ENCODE results near the gene CDC42BPA.
"Not testable (repeated sequence)": the region's sequence is repeated elsewhere in the genome, so short reads cannot be mapped to it uniquely, and the experiment has no call there.

The CDC42BPA gene

GRCh38 chr1:226958300-226958699, 360.0 kb downstream of the CDC42BPA start:
- no peak for DNase-seq

GRCh38 chr1:226957714-226958113, 360.6 kb downstream of the CDC42BPA start:
- DNase-seq: no peak

GRCh38 chr1:226956942-226957713, 361.2 kb downstream of the CDC42BPA start:
- DNase-seq: no peak

DNA sequence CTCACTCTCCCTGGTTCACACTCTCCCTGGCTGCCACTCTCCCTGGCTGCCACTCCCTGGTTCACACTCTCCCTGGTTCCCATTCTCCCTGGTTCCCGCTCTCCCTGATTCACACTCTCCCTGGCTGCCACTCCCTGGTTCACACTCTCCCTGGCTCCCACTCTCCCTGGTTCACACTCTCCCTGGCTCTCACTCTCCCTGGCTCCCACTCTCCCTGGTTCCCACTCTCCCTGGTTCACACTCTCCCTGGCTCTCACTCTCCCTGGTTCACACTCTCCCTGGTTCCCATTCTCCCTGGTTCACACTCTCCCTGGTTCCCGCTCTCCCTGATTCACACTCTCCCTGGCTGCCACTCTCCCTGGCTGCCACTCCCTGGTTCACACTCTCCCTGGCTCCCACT, 362.4 kb downstream of the CDC42BPA start:
- DNase-seq: not testable (repeated sequence)

GRCh38 chr1:226954777-226955176, 363.5 kb downstream of the CDC42BPA start:
- DNase-seq: no peak

DNA sequence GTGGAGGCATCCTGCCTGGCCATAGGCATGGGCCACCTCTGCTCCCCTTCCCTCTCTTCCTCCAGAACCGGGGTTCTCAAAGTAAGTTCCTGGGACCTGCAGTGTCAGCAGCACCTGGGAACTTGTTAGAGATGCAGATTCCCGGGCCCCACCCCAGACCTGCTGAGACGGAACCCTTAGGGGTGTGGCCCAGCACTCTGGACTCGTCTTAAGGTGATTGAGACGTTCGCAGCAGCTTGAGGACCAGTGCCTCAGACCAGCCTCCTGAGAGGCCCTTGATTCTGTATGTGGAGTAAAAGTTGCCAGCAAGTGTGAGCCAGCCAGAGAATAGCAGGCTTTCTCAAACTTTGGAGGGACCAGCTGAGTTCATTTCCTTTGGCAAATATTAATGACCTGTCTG, 364.0 kb downstream of the CDC42BPA start:
- DNase-seq: no peak

- no peak for DNase-seq
Observed at GRCh38 chr1:226953175-226953800, 365.0 kb downstream of the CDC42BPA start.

DNA sequence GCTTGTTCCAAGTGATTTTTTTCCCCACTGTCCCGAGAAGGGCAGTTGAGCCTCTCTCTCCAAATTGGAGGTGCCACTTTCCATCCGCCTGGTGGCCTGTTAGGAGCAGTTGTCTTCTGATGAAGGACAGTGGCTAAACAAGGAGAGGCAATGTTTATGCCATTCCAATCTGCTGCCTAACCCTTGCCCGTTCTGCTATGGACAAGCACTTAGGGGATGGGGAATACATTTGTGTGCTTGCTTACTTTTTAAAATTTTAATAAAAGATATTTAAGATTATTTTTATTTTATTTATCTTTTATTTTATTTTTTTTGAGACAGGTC, 366.2 kb downstream of the CDC42BPA start:
- no peak for DNase-seq

- no peak for DNase-seq
Observed at GRCh38 chr1:226951286-226952117, 366.8 kb downstream of the CDC42BPA start.

DNA sequence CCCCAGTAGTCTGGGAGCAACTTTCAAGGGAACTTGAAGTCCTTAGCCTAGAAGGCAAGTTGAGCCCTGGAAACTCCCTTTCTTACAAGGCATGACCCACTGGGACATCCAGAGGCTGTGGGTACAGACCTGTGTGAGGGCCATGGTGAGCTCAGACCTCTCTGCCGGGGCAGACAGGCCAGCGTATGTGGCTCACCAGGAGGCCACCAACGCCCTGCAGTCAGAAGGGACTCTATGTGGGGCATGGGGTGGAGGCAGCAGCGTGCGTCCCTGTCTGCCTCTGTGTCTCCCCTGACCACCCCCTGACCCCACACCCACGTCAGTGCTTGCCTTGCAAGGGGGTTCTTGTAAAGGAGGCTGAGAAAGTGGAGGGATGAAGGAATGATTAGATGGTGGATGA, 367.4 kb downstream of the CDC42BPA start:
- no peak for DNase-seq

DNA sequence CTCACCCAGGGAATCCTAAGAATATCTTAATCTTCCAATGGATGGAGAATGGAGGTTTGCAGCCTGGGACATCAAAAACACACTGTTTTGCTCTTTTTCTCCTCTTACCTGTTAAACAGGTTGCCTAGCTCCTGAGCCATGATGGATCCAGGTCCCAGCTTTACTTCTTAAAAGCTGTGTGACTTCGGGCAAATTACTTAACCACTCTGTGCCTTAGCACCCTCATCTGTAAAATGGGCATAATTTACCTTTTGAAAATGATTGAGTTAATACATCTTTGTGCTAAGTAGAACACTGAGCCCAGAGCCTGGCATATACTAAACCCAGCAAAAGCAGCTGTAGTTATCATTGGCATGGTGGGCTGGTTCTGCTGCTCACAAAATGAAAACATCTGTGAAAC, 368.0 kb downstream of the CDC42BPA start:
- DNase-seq: no peak

- DNase-seq: no peak
Observed at GRCh38 chr1:226949401-226949800, 368.9 kb downstream of the CDC42BPA start.

DNA sequence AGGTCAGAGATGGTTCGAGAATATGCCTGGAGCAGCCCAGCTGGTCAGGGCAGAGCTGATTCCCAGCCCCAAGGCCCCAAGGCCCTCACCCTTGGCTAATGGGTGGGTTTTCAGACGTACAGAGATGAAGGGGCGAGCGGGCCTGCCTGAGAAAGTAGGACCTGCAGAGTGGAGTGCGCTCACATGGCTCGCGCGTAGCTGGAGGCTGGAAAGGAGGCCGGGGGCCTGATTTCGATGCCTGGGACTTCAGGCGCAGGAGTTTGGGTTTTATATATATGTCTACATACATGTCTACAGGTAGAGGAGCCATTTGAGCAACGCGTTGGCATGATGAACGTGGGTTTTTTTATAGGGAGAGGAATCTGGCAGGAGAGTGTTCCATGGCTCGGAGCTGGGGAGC, 369.3 kb downstream of the CDC42BPA start:
- DNase-seq: no peak

GRCh38 chr1:226948480-226948879, 369.8 kb downstream of the CDC42BPA start:
- DNase-seq: no peak

DNA sequence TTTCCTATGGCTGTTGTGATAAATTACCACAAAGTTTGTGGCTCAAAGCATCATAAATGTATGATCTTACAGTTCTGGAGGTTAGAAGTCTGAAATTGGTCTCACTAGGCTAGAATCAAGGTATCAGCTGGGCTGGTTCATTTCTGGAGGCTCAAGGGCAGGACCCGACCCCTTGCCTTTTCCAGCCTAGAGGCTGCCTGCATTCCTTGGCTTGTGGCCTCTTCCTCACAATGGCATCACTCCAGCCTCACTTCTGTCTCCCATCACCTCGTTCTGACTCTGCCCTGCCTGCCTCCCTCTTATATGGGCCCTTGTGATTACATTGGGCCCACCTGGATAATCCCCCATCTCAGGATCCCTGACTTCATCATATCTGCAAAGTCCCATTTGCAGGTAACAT, 370.2 kb downstream of the CDC42BPA start:
- no peak for DNase-seq

DNA sequence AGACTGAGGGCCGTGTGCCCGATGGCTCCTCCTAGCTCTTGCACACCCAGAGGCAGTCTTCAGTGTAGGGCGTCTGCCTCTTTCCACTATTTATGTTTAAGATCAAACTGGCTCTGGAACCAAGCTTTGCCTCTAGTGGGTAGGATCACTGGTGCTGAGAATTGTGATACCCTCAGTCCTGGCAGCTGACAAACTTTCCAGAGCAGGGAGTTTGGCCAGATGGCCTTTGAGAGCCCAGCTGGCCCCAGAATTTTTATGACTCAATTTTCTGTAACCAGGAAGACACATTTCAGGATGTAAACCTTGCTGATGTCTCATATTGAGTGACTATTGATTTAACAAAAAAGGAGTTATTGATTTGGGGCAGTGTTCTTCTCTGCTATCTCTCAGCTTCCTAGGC, 371.5 kb downstream of the CDC42BPA start:
- no peak for DNase-seq

- no peak for DNase-seq
Observed at GRCh38 chr1:226946285-226946684, 372.0 kb downstream of the CDC42BPA start.

DNA sequence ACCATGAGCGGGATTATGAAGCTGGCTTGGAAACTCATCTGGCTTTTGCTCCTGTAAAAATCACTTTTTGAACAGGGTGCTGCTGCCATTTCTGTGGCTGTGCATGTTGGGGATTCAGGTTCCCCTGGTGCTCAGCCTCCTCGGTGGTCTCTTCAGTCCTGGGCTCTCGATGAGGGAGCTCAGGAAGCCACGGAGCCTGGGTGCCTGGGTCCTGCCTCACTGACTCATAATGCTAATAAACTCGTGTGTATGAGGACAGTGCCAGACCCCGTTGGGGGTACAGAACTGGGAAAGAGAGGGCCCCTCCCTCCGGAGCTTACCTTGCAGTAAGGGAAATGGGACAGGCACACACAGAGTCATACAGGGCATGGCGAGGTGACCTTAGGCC, 372.4 kb downstream of the CDC42BPA start:
- no peak for DNase-seq

- DNase-seq: no peak
Observed at GRCh38 chr1:226945106-226945857, 373.0 kb downstream of the CDC42BPA start.

DNA sequence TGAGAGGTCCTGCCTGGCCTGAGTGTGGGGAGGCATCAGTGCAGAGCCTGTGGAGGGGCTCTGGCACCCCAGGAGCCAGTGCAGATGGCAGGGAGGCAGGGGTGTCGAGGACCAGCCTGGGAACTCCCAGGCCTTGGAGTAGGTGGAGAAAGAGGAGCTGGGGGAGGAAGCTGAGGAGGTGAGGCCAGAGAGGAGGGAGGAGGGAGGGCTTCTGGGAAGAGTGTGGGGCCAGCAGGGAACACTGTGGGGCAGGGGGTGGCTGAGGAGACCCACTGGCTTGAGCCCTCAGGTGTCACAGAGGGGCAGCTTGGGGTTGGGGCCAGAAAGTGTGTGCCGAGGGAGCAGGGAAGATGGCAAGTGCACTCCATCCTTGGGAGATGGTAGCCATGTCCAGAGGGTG, 374.4 kb downstream of the CDC42BPA start:
- DNase-seq: no peak

DNA sequence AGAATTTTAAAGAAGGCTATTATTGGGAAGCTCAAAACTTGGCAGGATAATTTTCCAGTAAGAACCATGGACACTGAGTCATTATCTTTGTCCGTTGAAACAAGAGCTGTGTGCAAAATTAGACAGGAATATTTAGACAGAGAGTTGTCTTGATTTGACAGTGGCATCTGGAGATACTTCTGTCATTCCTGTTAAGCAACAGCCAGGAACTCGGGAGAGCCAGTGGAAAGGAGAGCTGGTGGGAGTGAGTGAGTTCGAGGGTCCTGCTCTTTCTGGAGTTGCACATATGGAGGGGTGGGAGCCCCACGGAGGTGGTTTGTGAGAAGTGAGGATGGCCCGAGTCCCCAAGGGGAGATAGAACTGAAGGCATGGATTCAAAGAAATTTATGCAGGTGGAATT, 375.1 kb downstream of the CDC42BPA start:
- no peak for DNase-seq

DNA sequence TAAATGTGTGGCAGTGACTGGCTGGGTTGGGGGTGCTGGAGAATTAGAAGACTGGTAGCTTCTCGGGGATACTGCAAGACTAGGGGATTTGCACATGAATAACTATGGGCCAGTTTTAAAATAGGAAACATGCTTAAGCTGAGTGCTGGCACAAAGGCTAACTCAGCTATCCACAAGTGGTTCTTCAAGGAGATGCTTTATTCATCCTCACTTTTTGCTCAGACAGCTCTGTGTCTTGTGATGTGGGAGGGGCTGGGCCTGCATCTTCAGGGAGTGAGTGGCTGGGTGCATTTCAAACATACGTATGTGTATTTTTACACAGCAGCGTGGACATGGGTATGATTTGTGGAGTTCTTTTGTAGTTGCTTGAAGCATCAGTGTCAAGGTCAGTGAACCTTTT, 375.9 kb downstream of the CDC42BPA start:
- DNase-seq: no peak

DNA sequence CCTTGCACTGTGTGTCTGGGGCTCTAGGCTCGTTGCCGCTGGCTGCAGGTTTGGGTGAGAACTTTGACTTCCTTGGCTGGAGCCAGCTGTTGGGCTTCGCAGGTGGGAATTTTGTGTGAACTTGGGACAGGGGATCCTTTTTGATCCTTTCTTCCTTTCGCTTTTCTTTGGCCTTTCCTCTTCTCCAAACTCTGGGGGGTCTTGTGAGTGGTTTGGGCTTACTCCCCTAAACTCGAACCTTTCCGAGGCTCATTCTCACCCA, 377.6 kb downstream of the CDC42BPA start:
- no peak for DNase-seq
